ENCODE results near the gene AMOTL1.

AMOTL1 gene, protein sequence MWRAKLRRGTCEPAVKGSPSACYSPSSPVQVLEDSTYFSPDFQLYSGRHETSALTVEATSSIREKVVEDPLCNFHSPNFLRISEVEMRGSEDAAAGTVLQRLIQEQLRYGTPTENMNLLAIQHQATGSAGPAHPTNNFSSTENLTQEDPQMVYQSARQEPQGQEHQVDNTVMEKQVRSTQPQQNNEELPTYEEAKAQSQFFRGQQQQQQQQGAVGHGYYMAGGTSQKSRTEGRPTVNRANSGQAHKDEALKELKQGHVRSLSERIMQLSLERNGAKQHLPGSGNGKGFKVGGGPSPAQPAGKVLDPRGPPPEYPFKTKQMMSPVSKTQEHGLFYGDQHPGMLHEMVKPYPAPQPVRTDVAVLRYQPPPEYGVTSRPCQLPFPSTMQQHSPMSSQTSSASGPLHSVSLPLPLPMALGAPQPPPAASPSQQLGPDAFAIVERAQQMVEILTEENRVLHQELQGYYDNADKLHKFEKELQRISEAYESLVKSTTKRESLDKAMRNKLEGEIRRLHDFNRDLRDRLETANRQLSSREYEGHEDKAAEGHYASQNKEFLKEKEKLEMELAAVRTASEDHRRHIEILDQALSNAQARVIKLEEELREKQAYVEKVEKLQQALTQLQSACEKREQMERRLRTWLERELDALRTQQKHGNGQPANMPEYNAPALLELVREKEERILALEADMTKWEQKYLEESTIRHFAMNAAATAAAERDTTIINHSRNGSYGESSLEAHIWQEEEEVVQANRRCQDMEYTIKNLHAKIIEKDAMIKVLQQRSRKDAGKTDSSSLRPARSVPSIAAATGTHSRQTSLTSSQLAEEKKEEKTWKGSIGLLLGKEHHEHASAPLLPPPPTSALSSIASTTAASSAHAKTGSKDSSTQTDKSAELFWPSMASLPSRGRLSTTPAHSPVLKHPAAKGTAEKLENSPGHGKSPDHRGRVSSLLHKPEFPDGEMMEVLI

DNA sequence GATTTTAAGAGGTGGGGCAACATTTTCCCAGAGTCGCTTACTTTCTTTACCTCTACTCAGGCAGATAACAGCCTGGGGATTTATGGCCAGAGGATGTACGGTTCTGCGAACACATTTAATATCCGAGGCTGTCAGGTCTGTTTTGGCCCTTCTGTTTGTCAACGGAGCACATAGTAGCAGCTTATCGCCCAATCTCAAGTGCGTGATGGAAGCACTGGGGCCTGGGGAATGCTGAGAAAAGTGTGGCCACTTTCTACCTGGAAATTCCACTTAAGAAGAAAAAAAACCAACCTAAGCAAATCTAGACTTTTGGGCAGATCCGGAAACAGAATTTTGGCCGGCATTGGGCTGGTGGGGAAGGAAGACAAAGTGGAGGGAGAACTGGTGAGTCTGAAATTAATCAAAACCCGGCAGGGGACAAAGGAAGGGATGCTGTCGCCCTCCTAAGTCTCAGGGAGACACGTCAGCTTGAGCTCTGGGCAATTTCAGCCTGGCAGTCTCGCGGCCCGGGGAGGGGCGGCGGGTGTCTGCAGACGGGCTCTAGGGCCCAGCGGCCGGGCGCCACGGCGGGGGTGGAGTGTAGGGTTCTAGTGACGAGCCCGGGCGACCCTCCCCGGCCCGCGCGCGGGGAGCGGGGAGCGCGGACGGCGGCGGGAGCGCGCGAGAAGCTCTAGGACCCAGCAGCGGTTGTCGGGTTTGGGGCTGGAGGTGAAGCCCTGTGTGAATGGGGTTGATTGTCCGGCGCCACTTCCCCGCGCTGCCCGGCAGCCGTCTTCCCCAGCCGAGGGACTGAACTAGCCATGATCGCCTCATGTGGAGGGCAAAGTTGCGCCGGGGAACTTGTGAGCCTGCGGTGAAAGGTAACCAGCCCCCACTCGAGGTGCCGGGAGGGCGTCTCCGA lies at the start of gene AMOTL1:
Gene AMOTL1 (plus strand): TSS at position 656 of the 901 bp plus-strand sequence. CDS start 156 bp downstream, at position 812.
- peak; percentile 80 for DNase-seq

DNA sequence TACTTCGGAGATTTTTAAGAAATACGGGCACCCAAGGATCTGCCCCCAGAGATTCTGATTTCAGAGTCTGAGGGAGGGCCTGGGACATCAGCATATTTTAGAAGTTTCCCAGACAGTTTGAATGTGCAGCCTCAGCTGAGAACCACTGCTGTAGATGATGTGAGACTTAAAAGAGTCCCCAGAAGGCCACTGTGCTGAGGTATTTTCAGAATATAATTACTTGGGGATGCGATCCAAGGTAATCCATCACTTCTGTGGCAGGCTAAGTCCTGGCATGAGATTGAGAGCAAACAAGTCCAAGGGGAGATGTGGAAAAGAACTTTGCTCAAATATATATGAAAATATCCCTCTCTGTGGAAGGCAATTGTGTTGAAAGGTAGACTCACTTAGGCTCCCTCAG lies 48.3 kb upstream of the AMOTL1 start:
- DNase-seq: no peak

DNA sequence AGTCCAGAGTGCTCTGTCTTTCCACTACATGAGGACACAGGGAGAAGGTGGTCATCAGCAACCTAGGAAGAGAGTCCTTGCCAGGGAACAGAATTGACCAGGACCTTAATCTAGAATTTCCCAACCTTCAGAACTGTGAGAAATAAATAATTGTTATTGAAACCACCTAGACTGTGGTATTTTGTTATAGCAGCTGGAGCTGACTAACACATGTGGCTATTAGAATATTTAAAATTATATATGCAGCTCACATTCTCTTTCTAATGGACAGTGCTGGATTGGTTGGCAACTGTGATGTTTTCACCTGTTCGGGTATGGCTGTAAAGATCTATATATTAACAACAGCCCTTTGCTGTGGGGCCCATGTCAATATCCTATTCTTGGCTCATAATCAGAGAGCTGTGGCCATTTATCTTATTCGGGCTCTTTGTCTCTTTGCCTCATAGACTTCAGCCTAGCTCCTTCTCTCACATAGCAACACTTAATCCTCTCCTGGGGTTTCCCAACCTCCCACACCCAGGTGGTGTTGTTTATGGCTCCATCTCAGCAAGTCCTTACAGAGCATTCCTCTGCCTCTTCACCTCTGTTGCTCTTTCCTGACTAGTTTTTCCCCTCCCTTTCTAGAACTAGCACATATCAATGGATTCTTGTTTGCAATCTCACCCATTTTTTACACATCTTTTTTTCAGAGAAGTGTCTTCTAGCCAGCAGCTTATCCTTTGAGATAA lies 46.4 kb upstream of the AMOTL1 start:
- no peak for DNase-seq

DNA sequence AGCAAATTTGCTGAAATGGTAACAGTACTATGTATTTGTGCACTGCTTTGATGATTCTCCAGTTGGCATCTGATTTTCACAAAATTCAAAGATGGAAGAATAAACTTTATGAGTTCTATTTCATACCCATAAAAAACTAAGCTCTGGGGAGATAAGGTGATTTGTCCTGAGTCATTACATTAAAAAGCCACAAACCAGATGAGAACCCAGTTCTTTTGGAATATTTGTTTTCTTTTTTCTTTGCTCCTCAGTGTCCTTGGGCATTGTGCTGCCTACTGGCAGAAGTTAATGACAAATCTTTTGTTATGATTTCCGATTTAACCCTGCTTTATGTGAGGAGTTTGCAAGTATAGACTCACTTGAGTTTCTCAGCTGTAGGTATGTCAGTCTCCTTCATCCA lies 45.4 kb upstream of the AMOTL1 start:
- no peak for DNase-seq

DNA sequence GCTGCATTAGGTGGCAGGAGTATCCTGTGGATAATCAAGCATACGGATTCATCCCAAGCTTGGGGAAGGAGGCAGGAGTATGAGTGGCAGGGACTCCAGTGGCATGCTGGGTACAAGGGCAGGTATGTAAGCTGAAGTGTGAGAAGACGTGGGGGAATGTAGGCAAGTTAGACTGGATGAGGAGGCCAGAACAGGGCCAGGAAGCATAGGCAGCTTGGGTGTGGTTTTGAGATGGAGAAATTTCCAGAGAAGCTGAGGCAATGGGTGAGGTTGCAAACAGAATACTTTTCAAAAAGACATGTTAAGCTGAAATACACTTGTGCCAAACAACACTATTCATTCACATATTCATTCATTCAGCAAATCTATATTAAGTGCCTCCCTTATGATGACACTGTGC lies 43.1 kb upstream of the AMOTL1 start:
- DNase-seq: no peak

DNA sequence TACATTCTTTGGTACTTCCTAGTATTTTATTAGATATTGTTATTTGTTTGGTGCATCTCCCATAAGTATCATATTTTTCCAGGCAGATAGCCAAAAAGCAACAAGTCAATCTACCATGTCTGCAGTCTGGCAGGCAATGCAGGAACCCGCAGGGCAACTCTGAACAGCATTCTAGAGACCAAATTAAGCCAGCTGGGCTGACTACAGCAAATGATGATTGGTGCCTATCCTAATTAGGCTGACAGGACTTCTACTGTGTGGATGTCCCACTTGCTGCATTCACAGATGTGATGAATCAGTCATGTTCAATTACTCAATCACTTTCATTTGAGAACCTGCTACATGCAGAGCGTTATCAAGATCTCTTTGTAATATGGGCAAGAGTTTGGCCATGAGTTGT lies 40.3 kb upstream of the AMOTL1 start:
- no peak for DNase-seq

DNA sequence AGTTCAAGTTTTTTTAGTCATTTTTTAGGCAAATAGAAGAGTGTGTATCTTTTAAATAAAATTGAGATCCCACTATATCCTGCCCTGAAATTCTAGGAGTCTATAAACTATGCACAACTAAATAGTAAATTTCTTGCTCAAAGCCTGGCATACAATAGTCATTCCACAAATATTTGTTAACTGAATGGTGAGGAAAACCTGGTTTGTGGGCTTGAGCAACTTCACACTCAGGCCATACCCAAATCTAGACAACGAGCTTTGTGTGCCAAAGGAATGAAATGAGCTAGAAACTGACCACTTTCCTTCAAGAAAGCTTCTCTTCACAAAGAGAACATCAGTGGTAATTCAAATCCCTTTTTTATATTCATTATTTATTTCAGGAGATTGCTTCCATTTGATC lies 39.6 kb upstream of the AMOTL1 start:
- DNase-seq: no peak

DNA sequence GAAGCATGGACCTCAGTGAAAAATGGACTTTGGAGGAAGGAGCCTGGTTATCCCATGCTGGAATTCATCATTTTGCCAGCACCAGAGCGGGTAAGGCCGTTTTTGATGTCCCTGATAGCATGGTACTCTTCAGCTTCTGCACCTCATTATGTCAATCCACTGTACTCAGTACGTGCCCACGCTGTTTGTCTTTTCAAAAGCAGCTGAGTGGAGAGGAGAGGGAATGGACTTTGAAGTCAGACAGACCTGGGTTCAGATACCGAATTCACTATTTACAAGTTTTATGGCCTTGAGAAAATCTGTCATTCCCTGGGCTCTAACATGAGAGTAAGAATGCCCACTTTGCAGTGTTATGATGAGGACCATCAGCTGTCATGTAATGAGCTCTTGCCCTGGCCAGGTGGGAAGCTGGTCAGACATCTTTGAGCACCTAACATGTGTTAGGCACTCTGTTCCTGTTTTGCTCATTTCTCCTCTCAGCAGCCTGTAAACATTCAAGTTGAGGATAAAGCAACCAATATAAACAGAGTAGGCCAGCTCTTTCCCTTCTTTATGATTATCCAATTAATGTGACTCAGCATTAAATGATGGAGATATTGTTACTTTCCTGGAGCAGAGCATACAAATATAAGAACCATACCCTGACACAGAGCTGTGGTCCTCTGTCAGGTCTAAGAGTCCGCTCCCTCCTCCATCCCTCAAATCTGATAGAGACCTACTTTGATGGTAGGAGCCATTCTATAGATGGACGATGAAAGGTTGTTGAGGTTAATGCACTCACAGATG lies 39.0 kb upstream of the AMOTL1 start:
- no peak for DNase-seq

DNA sequence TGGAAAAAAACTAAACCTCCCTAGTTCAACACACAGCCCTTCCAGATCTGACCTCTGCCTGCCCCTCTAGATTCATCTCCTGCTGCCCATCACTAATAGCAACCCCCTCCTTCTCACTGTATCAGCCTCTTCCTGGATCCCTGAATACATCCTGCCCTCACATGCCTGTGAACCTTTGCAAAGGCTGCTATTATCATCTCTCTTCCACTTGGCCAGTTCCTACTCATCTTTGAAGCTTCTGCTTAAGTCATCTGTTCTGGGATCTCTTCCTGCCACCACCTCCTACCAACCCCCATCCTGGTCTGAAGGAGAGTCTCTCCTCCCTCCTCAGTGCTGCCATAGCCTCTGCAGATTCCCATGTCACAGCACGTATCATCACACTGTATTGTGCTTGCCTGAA lies 38.0 kb upstream of the AMOTL1 start:
- no peak for DNase-seq

DNA sequence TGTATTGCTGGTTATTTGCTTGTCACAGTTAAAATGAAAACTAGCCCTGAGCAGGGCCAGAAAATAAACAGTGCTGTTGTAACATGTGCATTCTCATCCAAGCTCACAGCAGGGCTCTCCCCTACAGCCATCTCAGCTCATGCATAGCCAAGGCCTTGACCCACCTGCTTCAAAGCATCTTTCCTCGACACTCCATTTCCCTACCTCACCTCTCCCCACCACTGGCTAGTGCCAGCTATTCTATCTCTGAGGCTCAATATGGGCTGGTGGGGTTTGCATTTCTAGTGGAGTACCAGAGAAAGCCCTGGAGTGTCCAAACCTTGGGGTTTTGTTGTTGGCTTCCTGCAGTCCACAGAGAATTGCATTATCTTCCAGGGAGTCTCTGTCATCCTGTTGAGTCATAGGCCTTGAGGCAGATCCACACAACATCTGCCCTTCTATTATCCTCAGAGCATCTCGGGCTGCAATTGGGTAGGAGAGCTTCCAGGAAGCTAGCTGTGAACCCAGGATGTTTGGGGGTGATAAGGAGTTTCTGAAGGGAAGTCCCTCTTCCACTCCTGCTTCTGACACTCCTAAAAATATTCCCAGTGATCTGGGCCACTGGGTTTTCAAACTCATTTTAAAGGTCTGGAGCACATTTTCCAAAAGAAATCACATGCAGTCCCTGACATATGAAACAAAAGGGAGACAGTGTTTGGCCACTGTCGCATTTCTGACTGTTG lies 36.1 kb upstream of the AMOTL1 start:
- no peak for DNase-seq

DNA sequence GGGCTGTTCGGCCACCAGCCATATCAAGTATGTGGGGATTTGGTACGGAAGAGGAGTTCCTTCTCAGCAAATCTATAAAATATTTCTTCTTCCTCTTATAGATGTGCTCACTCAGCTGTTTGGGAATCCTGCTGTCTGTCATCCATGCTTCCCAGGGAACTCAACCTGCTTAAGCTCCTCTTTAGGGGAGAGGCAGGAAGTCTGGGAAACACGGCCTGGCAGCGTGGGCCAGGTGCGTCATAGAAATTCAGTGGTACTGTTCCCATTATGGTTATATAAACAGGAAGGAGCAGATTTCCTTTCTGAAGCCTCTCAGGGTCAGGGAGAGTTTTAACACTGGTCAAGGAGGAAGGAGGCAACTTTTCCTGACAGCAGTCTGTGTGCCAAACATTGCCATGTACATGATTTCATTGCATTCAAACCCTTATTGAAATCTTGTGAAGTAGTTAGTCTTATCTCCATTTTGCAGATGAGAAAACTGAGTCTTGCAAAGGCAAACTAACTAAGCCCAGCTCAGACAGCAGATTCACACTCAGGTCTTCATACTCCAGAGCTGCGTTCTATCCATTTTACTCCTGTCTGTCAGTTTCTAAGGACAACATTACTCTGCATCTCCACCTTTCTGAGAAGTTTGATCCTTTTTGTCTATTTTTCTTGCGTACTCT lies 35.4 kb upstream of the AMOTL1 start:
- DNase-seq: no peak

DNA sequence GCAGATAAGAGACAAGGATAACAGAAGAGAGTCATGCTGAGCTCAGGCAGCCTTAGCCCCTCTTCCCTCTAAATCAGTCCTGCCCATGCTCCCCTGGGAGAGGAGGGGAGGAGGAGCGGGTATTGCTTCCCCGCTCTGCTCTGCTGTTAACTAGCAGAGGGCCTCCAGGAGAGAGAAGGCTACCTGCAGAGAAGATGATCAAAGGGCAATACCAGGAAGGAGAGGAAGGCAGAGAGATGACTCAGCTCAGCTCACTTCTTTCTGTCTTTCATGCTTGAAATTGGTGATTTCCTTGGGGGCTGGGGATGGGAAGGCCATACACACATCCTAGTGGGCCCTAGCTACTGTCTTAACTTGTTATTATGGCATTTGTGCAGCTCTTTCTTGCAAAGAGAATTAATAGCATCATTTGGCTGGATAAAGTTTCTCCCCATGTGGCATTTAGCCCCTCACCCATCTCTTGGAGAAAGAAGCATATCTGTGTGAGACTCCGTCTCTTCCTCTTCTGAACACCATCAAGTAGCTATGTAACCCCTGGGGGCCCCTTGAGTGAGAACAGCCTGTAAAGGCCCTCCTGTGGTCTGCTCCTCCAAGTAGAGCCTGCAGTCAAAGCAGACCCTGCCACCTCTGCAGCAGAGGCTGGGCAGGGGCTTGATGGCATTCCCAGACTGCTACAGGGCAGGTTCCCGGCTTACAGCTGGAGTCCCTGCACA lies 33.4 kb upstream of the AMOTL1 start:
- DNase-seq: no peak

DNA sequence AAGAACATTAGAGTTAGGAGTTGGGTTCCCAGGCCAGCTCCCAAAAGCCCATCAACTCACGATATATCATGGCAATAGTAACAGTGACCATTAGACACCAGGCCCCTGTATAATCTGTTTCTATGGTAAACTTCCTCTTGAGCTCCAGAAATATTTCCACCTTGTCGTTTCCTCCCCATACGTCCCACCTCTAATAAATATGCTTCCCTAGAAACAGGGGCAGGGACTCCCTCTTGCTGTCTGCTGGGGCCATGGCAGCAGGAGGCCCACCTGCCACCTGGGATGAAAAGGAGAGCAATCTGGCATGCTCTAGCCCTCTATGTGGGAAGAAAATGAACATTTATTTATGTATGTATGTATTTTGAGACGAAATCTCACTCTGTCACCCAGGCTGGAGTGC lies 32.2 kb upstream of the AMOTL1 start:
- no peak for DNase-seq

DNA sequence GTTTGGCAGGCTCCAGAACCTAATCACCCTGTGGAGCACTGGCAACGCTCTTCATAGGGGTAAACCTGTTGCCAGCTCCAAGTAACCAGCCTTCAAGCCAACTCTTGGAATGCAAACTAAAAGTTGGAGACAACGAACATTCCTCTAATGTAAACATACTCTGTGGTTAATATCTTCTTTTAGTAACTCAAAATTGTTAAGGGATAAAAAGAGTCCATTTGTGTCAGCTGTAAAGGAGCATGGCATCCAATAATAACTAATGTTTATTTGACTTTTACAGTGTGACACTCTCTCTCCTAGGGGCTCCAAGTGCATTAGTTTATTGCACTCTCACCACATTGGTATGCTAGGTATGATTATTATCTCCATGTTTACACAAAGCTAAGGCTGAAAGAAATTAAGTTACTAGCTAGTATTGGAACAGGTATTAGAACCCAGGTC lies 31.0 kb upstream of the AMOTL1 start:
- no peak for DNase-seq

DNA sequence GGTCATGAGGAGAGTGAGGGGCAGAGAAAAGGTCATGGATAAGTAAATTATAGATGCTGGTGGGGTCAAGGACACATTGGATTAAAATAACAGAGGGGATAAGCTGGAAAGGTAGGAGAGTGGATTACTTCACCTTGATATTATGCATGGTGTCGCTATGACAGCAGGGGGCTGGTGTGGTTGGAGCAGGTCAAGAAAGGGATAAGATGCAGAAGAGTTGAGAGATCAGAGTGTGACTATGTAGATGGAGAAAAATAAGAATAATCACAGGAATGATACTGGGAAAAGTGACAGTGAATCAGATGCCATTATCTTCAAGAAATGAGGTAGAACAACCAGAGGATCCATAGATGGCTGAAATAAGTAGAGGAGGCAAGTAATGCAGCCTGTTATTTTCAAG lies 29.4 kb upstream of the AMOTL1 start:
- no peak for DNase-seq

DNA sequence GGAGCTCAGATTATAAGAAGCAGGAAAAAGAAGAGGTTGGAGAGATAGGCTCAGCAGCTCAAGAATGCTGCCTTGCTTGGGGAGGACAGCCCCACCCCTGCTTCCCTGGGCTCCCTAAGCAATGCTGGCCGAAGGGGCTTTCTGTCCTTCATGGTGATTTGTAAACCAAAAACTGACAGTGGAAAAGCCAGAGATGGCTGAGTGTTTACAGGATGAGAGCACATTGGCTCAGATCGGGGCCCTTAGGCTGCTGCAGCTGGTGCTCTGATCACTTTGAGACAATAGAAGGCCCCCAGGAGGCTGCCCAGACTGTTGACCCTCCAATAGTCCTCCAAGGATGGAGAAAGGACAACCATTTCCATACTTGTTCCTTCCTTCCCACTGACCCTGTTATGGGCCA lies 28.8 kb upstream of the AMOTL1 start:
- DNase-seq: no peak

DNA sequence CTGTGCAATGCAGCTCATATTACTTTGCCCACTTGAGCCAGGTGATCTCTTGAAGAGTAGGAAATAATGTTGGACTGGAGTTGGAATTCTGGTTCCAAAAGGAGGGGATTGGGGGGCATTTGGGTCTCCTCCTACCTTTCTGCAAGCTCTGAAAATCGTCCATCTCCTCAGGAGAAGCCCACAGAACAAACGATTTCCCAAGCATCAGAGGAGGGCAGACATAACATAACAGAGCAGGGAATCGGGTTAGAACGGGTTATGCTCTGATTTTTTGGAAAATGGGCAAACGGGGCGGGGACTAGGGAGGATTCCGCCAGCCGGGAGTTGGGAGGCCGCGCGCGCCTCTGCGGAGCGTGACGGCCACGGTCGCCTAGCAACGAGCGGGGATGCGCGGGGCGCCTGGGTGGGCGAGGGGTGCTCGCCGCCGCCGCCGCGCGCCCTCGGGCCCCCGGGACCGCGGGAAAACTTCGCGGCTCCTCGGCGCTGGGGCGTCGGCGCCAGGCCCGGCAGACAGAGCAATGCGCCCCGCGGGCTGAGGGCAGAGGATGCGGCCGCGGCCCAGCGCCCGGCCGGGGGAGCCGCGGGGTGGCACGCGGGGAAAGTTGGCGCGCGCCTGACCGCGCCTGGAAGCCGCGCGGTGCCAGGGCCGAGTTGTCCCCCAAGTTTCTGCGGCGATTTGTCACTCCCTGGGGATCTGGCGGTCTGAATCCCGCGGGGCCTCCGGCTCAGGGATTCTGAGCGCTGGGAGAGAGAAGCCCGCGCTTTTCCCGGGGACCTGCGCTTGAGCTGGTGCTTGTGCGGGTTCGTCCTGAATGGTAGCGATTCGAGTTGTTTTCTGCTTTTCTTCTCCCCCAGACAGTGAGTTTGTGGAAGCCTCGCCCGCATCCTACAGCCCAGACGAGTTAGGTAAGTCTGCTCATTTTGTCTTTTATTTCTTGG lies 27.8 kb upstream of the AMOTL1 start:
- peak; percentile 30 for DNase-seq
